NCI-H1694 treated with DMSO at 0.1 percent for 48 hours (cell line): ENCODE data around the gene ITPR2.
"Not testable (repeated sequence)": the region's sequence is repeated elsewhere in the genome, so short reads cannot be mapped to it uniquely, and the experiment has no call there.

Experiments
- DNase-seq: peaks from one replicate; lab custom pipeline; 2025; lab: John Stamatoyannopoulos, UW

Gene ITPR2

GRCh38 chr12:26786865-26787514 lies 46.0 kb downstream of the ITPR2 start:
- DNase-seq = no peak

GRCh38 chr12:26786491-26786864 lies 46.5 kb downstream of the ITPR2 start:
- DNase-seq = no peak

GRCh38 chr12:26783816-26784379 lies 49.1 kb downstream of the ITPR2 start:
- not testable (repeated sequence) for DNase-seq

DNA sequence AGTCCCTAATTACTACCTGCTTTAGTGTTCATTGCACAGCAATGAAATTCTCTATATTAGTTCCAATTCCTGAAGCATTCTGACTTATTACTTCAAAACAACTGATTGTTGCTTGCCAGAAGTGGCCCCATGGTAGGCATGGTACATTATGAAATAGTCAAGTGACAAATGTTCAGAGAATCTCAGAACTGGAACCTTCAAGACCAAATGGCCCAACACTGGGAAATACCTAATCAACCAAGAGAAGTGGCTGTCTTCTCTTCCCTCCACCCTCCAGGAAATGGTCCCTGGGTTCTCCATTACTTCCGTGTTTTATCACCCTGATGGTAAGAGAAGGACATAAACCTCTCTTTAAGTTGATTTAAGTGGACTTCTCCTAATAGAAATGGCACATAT lies 49.9 kb downstream of the ITPR2 start:
- no peak for DNase-seq

- DNase-seq = no peak
Observed at GRCh38 chr12:26782372-26783130, 50.4 kb downstream of the ITPR2 start.

- DNase-seq = not testable (repeated sequence)
Observed at GRCh38 chr12:26780656-26781055, 52.3 kb downstream of the ITPR2 start.

DNA sequence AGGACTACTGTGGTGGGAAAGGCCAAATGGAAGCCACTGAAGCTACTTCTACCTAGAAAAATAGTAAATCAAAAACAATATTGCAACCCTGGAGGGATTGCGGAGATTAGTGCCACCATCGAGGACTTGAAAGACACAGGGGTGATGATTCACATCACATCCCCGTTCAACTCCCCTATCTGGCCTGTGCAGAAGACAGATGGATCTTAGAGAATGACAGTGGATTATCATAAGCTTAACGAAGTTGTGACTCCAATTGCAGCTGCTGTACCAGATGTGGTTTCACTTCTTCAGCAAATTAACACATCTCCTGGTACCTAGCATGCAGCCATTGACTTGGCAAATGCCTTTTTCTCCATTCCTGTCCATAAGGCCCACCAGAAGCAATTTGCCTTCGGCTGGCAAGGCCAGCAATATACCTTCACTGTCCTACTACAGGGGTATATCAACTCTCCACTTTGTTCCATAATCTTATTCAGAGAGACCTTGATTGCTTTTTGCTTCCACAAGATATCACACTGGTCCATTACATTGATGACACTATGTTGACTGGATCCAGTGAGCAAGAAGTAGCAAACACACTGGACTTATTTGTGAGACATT lies 54.7 kb downstream of the ITPR2 start:
- DNase-seq = not testable (repeated sequence)

DNA sequence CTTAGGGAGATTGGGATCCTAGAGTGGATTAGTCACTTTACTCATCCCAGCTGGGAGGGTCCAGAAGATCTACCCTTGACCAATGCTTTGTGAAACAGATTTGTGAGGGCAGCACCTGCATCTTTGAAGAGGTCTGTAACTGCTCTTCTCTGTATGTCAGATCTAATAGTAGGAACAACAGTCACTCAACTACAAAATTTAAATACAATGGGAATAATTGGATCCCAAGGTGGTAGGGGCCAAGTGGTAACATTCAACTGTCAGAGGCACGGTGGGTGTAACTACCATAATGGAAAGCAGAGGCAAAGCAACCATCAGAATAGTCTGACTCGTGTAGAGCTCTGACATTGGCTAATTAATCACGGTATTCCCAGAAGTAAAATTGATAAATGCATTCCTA lies 55.8 kb downstream of the ITPR2 start:
- no peak for DNase-seq

DNA sequence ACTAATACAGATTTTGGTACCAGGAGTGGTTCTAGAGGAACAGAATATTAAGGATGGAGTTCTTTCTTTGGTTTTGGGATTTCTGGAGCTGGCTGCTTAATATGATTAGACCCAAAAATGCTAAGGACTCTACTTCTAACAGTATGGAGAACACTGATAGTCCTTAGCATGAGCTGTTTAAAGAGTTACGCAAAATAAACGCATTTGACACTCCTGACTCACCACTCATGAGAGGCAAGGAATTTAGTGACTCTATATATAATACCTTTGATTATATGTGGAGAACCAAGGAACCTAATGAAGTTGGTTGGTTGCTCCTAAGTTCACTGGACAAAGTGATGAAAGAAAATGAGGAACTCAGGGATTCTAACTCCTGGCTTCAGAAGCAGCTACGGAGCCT lies 57.0 kb downstream of the ITPR2 start:
- not testable (repeated sequence) for DNase-seq

DNA sequence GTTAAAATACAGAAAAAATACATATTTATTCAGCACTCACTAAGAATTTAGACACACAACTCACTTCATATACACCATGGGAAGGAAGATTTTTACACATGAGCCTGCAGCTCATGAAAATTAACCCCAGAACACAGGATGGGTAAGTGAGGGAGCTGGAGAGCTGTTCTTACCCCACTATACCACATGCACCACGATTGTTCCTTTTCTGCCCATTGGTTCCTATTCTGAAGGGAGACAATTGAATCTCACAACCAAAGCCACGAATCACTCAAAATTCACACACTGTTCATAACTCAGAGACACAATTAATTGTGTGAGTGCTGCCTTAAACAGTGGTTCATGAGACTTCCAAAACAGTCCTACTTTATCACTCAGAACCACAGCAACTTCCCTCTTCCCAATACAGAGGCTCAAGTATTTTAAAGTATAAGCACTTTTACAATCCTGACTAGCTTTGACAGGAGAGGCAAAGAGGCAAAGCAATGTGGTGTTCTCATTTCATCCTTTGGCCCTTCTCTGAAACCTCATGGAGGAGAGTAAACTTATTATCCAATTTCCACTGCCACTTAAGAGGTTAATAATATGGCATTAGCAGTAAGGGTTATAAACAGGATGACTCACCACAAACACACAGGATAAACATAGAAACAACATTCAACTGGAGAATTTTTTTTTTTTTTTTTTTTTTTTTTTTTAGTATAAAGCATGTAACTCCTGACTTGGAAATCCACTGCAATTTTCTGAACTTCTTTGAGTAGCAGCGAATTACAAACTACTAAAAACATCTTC lies 59.5 kb downstream of the ITPR2 start:
- DNase-seq = no peak

GRCh38 chr12:26771861-26772260 lies 61.1 kb downstream of the ITPR2 start:
- no peak for DNase-seq

DNA sequence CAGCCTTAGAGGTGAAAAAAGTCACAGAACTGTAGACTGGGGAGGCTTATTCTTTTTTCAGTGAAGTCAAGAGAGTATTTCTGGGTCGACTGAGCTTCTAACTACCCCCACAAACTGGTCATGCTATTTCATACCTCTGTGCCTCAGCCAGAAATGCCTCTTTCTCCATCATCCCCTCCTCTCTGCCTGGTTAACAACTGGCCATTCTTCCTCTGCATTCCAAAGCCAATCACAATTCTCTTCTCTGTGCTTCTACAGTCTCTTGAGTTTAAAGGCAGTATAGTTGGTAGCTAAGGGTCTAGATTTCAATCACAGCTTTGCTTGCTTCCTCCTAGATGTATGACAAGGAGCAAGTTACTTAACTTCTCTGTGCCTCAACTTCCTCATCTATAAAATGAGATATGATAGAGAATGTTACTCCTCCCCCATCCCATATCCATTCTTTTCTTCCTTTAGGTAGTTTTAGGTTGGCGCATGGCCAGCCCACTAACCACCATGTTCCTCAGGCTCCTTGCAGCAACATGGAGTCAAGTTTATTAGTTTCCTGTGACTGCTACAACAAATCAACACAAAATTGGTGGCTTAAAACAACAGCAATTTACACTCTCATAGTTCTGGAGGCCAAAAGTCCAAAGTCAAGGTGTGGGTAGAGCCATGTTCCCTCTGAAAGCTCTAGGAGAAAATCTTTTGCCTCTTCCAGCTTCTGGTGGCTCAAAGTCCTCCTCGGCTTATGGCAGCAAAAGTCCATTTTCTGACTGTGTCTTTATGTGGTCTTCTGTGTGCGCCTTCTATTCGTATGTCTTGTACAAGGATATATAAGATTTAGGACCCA lies 62.5 kb downstream of the ITPR2 start:
- DNase-seq = no peak

DNA sequence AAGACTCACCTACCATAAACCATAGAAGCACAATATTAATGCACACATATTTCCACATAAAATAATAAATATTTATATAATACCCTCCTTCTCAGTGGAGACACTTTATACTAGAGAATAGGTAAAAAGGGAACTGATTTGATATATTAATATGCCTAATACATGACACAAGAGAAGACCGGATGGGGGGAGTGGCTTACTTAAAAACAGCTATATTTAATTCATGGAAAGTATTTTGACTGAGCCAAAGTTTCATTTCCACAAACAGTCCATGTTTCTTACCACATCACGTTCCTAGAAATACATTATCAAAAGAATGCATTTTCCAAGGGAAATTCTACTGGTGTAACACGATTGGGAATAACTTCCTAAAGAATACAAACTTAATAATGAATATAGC lies 63.4 kb downstream of the ITPR2 start:
- no peak for DNase-seq

- no peak for DNase-seq
Observed at GRCh38 chr12:26768611-26769603, 64.1 kb downstream of the ITPR2 start.

DNA sequence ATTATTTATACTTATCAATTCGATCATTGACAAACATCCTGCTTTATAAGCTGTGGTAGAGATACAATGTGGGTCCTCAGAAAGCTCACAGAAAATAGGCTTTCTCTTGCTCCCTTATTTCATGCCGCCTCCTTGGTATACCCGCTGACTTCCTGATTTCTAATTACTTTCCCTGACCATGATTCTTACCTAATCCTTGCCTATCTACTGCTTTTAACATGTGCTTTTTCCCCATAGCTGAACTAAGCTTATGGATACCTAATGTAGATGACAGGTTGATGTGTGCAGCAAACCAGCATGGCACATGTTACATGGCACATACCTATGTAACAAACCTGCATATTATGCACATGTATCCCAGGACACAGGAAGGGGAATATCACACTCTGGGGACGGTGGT lies 65.1 kb downstream of the ITPR2 start:
- no peak for DNase-seq

DNA sequence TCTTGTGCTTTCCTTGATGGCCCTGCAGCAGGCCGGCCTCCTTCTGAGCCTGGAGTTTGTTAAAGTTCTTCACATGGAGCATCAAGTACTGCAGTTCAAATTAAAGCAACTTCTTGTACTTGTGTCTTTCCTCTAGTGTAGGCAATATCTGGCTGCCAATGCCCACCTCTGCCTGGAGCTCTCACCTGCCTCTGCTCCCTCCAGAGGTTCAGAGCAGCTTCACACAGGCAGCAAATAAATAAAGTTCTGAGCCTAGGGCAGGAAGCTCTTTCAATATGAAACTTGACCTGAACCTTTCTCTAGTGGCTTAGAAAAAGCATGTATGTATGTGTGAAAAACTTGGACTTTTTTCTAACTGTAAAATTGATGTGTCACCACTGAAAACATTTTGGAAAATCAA lies 65.9 kb downstream of the ITPR2 start:
- no peak for DNase-seq

DNA sequence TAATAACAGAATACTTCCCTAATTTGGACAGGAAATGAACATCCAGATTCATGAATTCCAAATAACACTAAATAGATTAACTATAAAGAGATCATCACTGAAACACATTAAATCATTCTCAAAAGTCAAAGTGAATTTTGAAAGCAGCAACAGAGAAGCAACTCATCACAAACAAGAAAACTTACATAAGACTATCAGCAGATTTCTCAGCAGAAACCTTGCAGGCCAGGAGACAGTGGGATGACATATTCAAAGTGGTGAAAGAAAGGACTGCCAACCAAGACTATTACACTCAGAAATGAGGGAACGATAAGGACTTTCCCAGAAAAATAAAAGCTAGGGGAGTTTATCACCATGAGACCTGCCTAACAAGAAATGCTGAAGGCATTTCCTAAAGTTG lies 70.8 kb downstream of the ITPR2 start:
- no peak for DNase-seq

DNA sequence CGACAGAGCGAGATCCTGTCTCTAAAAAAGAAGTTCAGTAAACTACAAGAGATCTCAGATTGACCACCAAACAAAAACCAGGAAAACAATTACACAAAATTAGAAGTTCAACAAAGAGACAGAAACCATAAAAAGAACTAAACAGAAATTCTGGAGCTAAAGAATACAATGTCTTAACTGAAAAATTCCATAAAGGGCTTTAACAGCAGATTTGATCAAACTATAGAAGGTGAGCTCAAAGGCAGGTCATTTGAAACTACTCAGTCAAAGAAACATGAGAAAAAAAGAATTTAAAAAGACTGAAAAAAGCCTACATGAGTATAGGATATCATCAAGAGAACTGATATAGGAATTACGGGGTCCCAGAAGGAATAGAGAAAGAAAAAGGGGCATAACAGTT lies 71.2 kb downstream of the ITPR2 start:
- DNase-seq = no peak

GRCh38 chr12:26760657-26761293 lies 72.2 kb downstream of the ITPR2 start:
- no peak for DNase-seq

DNA sequence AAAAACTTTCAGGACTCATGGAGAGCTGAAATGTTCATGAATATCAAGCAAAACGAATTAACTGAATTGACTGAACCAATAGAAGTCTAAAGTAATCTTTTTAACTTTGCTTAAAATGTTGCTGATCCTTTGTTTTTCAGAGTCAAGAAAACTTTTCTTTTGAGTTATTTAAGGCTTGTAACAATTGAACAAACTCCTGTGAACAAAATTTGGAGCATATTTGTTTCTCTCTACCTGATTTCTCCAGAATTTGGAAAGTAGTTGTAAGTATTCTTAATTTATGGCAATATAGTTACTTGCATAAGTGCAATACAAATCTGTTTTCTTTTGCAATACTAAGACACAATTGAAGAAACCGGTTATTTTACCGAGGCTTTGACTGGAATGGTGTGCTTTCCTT lies 77.6 kb downstream of the ITPR2 start:
- DNase-seq = not testable (repeated sequence)
